ENCODE results near the gene PTPRK. TPM values are rescaled to one million over a fixed set of nuclear protein-coding genes. Genes with fewer than 3 reads are reported as not detected.

The PTPRK gene
- total and polyA plus RNA-seq, 2 donors (not counting 1 experiment from before 2014, with no cell fraction given): 19.4 to 75.5 TPM

DNA sequence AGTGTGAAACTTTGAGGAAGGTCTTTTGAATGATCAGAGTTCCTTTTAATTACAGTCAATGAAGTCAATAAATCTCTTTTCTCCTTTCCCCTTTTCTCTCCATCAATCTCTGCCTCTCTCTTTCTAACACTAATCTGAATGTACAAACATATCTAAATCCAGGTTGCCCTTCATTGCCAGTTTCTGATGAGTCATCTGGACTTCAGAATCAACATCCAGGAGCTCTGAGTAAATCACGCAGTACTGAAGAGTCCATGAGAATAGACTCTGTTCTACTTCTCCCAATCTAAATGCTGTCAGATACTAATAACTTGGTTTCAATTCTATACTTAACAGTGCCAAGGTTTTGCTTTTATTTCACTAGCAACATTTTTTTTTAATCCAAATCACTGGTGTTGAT lies 380.9 kb downstream of the PTPRK start:
- H3K9me3 ChIP-seq (ENCODE audit: control insufficient read depth, insufficient read depth, low read depth, low read length): no peaks in the 10 kb centered on the region
- peaks cover 2% of the 10 kb centered on the region for H3K4me1 ChIP-seq (ENCODE audit: control insufficient read depth, extremely low read depth, insufficient read depth, low read length)
- no peaks in the 10 kb centered on the region for H4K20me1 ChIP-seq (ENCODE audit: control insufficient read depth, extremely low read depth, insufficient read depth, low read length)
- peak; percentile 34 to 72 for DNase-seq (ENCODE audit: low read depth in 2 of 2)
- H3K36me3 ChIP-seq (ENCODE audit: control insufficient read depth, insufficient read depth, low read length): no peaks in the 10 kb centered on the region
- H3K9ac ChIP-seq (ENCODE audit: insufficient read depth, low read length): no peak overlapping the region
- no peak overlapping the region for H3K4me2 ChIP-seq (ENCODE audit: extremely low read depth, insufficient read depth, low read length)
- H3K4me3 ChIP-seq (replicated peaks in 1 of 4; ENCODE audit: control extremely low read depth in 1 of 4, insufficient read depth in 1 of 4, low read depth in 3 of 4, low read length in 4 of 4): no peak overlapping the region
- no peaks in the 10 kb centered on the region for H3K79me2 ChIP-seq (ENCODE audit: control insufficient read depth, insufficient read depth, low read length)
- no peaks in the 10 kb centered on the region for H3K27me3 ChIP-seq (ENCODE audit: control insufficient read depth, insufficient read depth, low read length)
- H2AFZ ChIP-seq (ENCODE audit: low read length): no peak overlapping the region
- no peak overlapping the region for H3K27ac ChIP-seq (ENCODE audit: insufficient read depth, low read length)
- no peak for TF ChIP-seq EZH2 (IDR thresholded peaks at IDR 0.05; ENCODE audit: low read length, missing control alignments)
- TF ChIP-seq, protein P1, sequence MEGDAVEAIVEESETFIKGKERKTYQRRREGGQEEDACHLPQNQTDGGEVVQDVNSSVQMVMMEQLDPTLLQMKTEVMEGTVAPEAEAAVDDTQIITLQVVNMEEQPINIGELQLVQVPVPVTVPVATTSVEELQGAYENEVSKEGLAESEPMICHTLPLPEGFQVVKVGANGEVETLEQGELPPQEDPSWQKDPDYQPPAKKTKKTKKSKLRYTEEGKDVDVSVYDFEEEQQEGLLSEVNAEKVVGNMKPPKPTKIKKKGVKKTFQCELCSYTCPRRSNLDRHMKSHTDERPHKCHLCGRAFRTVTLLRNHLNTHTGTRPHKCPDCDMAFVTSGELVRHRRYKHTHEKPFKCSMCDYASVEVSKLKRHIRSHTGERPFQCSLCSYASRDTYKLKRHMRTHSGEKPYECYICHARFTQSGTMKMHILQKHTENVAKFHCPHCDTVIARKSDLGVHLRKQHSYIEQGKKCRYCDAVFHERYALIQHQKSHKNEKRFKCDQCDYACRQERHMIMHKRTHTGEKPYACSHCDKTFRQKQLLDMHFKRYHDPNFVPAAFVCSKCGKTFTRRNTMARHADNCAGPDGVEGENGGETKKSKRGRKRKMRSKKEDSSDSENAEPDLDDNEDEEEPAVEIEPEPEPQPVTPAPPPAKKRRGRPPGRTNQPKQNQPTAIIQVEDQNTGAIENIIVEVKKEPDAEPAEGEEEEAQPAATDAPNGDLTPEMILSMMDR (conservative IDR thresholded peaks at IDR 0.05 in 1 of 2, IDR thresholded peaks at IDR 0.05 in 1 of 2; ENCODE audit: low read depth in 1 of 2, low read length in 2 of 2): no peak

GRCh38 chr6:128138694-128139093 lies 381.7 kb downstream of the PTPRK start:
- H3K4me1 ChIP-seq (ENCODE audit: control insufficient read depth, extremely low read depth, insufficient read depth, low read length): peaks cover 2% of the 10 kb centered on the region
- no peak overlapping the region for H2AFZ ChIP-seq (ENCODE audit: low read length)
- H3K9me3 ChIP-seq (ENCODE audit: control insufficient read depth, insufficient read depth, low read depth, low read length): no peaks in the 10 kb centered on the region
- H3K27ac ChIP-seq (ENCODE audit: insufficient read depth, low read length): no peak overlapping the region
- no peaks in the 10 kb centered on the region for H4K20me1 ChIP-seq (ENCODE audit: control insufficient read depth, extremely low read depth, insufficient read depth, low read length)
- no peaks in the 10 kb centered on the region for H3K79me2 ChIP-seq (ENCODE audit: control insufficient read depth, insufficient read depth, low read length)
- no peak for TF ChIP-seq EZH2 (IDR thresholded peaks at IDR 0.05; ENCODE audit: low read length, missing control alignments)
- TF ChIP-seq, protein P1 (conservative IDR thresholded peaks at IDR 0.05 in 1 of 2, IDR thresholded peaks at IDR 0.05 in 1 of 2; ENCODE audit: low read depth in 1 of 2, low read length in 2 of 2): no peak
- H3K4me2 ChIP-seq (ENCODE audit: extremely low read depth, insufficient read depth, low read length): no peak overlapping the region
- DNase-seq (ENCODE audit: low read depth in 2 of 2): no peak
- no peak overlapping the region for H3K9ac ChIP-seq (ENCODE audit: insufficient read depth, low read length)
- no peak overlapping the region for H3K4me3 ChIP-seq (replicated peaks in 1 of 4; ENCODE audit: control extremely low read depth in 1 of 4, insufficient read depth in 1 of 4, low read depth in 3 of 4, low read length in 4 of 4)
- no peaks in the 10 kb centered on the region for H3K36me3 ChIP-seq (ENCODE audit: control insufficient read depth, insufficient read depth, low read length)
- H3K27me3 ChIP-seq (ENCODE audit: control insufficient read depth, insufficient read depth, low read length): no peaks in the 10 kb centered on the region

GRCh38 chr6:128135325-128135724 lies 385.1 kb downstream of the PTPRK start:
- DNase-seq (ENCODE audit: low read depth in 2 of 2): no peak
- Histone ChIP-seq H2AFZ (ENCODE audit: low read length) (no peak overlapping the region), H3K27me3 (ENCODE audit: control insufficient read depth, insufficient read depth, low read length) (no peaks in the 10 kb centered on the region), H3K4me3 (replicated peaks in 1 of 4; ENCODE audit: control extremely low read depth in 1 of 4, insufficient read depth in 1 of 4, low read depth in 3 of 4, low read length in 4 of 4) (no peak overlapping the region), H3K9me3 (ENCODE audit: control insufficient read depth, insufficient read depth, low read depth, low read length) (no peaks in the 10 kb centered on the region), H3K4me2 (ENCODE audit: extremely low read depth, insufficient read depth, low read length) (no peak overlapping the region), H4K20me1 (ENCODE audit: control insufficient read depth, extremely low read depth, insufficient read depth, low read length) (peaks cover 1% of the 10 kb centered on the region), H3K27ac (ENCODE audit: insufficient read depth, low read length) (no peak overlapping the region), H3K36me3 (ENCODE audit: control insufficient read depth, insufficient read depth, low read length) (no peaks in the 10 kb centered on the region), H3K4me1 (ENCODE audit: control insufficient read depth, extremely low read depth, insufficient read depth, low read length) (peaks cover 2% of the 10 kb centered on the region), H3K79me2 (ENCODE audit: control insufficient read depth, insufficient read depth, low read length) (no peaks in the 10 kb centered on the region), H3K9ac (ENCODE audit: insufficient read depth, low read length) (no peak overlapping the region)
- TF ChIP-seq EZH2 (IDR thresholded peaks at IDR 0.05; ENCODE audit: low read length, missing control alignments): no peak
- TF ChIP-seq, protein P1 (conservative IDR thresholded peaks at IDR 0.05 in 1 of 2, IDR thresholded peaks at IDR 0.05 in 1 of 2; ENCODE audit: low read depth in 1 of 2, low read length in 2 of 2): no peak

Data from fibroblast of lung (primary cell).